GM11168 (cell line): Measurements from ENCODE around the gene TNNT1.

Experiments used
- in situ Hi-C: fragments of 300-500 bp; cut with MboI; formaldehyde crosslinking; loops from one replicate; pipeline ENCODE4 v1.12.0; 2022; ENCODE audit warnings: low sequenced_read_pairs; ENCODE audit not compliant: unreplicated experiment

The TNNT1 gene

DNA sequence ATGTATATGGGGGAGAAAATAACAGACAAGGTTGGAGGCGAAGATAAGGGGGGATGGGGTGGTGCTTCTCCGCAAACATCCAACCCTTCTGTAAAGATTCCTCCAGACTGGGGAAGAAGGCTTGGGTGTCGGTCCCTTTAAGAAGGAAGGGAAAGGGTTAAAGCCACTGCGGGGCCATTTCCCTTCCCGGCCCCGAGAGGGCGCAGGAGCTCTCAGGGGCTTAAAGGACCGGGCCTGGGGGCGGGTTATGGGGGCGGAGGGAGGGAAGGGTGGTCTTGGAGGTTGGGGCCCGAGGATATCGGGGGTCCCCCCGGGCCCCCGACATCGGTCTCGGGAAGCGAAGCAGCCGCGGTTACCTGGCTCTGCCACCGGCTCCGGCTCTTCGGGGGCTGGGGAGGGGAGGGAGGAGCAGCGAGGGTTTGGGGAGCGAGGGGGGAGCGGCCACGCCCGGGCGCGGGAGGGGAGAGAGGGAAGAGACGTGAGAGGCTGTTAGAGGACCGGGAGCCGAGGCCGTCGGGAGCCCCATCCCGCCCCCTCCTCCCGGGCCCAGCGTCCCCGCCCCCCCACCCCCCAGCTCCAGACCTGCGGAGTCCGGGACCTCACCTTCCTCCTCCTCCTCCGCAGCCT is 2.8 kb downstream of the TNNT1 start:
- in situ Hi-C loops: loop anchor here (25.0 kb wide), 1 partner anchor 266 kb away; the partner anchor contains the start of gene UBE2S

DNA sequence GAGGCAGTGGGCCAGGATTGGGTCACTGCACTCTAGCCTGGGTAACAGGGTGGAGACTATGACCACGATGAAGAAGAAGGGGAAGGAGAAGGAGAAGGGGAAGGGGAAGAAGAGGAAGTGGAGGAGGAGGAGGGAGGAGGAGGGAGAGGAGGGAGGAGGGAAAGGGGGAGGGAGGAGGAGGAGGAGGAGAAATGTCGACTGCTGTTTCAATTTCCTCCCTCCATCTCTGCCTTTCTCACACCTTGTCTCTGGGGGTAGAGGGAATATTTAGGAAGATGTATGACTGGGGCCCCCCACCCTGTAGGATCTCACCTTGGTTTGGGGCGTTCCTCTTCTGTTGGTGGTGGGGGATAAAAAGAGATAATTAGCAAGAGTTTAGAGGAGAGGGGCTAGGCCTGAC is 3.8 kb downstream of the TNNT1 start:
- in situ Hi-C loops: loop anchor here (25.0 kb wide), 1 partner anchor 267 kb away; the partner anchor contains the start of gene UBE2S

DNA sequence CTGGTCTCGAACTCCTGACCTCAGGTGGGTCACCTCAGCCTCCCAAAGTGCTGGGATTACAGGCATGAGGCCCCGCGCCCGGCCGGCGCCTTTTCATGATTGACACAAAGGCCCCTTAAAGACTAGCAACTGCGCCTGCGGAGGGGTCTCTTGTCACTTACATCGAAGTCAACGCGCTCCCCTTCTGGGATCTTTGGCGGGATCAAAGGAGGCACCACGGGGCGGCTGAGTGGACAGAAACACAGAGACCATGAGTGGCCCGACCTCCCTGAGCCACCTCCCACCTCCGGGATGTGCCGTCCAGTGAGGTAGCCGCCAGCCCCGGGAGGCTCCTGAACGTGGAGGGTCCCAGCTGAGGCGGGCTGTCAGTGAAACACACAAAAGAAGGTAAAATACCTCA is 7.3 kb downstream of the TNNT1 start:
- in situ Hi-C loops: loop anchor here (25.0 kb wide), 1 partner anchor 271 kb away; the partner anchor contains the start of gene UBE2S

DNA sequence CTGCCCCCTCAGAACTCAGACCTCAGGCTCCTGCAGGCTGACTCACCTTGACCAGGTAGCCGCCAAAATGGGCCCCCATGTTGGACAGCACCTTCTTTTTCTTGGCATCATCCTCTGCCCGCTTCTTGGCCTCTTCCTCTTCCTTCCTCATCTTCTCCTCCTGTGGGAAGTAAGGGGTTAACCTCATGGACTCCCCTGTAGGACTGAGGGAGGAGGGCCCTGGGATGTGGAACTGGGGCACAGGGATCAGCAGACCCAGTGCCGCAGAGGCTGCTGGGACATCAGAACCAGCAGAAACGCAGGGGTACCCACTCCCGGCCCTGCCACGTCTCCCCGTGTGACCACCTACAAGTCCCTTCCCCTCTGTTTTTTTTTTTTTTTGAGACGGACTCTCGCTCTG is 11.1 kb downstream of the TNNT1 start:
- in situ Hi-C loops: loop anchor here (25.0 kb wide), 1 partner anchor 274 kb away; the partner anchor contains the start of gene UBE2S

DNA sequence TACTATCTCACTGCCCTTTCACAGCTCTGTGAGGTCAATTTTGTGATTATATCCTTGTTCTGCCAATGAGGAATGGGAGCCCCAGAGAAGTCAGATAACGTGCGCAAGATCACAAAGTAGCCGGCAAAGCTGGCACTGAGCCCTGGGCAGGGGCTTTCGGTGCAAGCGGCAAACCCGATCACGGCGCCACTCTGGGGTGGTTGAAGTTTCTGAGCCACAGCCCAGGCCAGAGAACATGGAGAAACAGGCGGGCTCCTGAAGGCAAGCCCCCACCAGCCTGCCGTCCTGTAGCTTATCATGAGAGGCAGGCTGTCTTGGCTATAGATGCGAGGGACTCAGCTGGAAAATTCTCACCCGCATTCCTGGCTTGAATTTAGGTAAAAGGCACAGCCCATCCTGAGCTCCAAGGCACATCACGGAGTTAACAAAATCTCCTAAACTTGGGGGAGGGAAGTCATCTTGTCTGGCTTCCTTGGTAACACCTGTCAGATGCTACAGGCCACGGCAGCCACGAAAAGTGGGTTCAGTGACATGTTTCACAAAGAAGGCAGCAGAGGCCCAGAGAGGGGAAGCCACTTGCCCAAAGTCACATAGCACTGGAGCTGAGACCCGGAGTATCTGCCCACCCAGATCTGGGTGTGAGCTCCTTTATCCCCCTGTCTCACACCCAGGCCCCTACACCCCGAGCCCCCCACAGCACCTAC is 12.5 kb downstream of the TNNT1 start:
- in situ Hi-C loops: loop anchor here (25.0 kb wide), 1 partner anchor 276 kb away; the partner anchor contains the start of gene UBE2S

DNA sequence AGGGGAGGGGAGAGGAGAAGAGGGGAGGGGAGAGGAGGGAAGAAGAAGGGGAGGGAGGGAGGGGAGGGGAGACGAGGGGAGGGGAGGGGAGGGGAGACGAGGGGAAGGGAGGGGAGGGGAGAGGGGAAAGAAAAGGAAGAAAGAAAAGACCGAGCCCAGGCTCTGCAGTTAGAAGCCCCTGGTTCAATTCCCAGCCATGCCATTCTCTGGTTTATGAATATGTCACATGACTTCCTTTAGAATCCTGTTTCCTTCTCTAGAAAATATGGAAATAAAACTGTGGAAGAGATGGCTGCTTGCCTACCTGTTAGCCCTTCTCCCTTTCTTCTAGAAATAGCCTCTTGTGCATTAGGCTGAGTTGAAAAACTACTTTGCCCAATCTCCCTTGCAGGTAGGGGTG is 14.3 kb downstream of the TNNT1 start:
- in situ Hi-C loops: loop anchor here (25.0 kb wide), 1 partner anchor 278 kb away; the partner anchor contains the start of gene UBE2S

DNA sequence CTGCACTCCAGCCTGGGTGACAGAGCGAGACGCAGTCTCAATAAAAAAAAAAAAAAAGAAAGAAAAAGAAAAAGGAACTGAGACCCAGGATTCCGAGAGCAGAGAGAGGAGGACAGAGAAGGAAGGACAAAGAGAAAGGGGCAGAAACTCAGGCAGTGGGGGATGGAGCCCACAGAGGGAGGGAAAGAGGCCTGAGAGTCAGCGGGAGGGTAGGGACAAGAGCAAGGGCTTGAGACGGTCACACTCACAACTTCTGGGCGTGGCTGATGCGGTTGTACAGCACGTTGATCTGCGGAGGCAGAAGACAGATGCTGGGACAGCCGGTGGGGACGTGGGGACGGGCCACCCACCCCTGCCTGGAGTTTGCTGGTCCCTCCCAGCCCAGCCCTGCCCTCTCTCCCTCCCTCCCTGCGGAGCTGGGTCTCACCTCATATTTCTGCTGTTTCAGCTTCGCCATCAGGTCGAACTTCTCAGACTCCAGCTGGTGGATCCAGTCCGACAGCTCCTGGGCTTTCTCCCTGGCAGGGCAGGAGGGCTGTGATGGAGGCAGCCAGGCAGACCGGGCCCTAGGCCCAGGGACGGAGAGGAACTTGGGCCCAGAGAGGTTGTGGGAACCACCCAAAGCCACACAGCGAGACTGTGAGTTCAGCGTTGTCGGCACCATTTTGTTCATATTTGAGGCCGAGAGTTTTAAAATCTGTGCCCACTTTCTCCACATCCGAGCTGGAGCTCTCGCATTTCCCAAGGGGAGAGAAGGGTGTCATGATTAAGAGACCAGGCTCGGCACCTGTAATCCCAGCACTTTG is 15.2 kb downstream of the TNNT1 start:
- in situ Hi-C loops: loop anchor here (25.0 kb wide), 1 partner anchor 278 kb away; the partner anchor contains the start of gene UBE2S

DNA sequence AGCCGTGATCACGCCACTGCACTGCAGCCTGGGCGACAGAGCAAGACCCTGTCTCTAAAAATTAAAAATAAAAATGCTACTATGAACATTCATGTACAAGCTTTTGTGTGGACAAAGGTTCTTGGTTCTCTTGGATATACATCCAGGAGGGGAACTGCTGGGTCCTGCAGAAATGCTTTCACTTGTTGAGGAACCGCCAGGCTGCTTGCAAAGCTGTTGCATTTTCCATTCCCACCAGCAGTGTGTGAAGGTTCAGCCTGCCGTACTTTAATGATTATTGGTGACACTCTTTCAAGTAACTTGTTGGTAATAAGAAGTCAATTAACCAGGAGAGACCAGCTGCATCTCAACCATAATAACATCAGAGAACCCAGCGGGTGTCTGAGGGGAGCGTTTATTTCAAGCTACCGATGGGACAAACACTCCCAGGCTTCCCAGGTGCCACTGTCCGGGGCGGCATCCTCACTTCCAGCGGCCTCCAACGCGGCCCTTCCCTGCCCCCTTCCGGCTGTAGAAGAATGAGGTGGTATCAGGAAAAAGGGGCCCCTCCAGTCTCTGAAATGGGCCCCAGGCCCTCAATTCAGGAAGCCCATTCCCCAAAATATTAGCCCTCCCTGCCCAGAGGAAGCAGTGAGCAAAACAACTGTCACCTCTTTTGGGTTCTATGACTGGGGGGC is 16.4 kb downstream of the TNNT1 start:
- in situ Hi-C loops: loop anchor here (25.0 kb wide), 1 partner anchor 280 kb away; the partner anchor contains the start of gene UBE2S

DNA sequence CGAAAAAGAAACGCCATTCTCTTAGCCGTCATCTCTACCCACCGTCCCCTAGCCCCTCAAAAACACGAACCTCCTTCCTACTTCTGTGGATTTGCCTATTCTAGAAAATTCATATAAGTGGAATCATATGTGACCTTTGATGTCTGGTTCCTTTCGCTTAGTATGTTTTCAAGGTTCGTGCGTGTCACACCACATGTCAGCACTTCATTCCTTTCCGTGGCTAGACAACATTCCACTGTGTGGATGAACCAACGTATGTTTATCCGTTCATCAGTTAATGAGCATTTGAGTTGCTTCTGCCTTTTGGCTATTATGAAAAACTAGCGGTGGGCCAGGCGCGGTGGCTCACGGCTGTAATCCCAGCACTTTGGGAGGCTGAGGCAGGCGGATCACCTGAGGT is 17.6 kb downstream of the TNNT1 start:
- in situ Hi-C loops: loop anchor here (25.0 kb wide), 1 partner anchor 281 kb away; the partner anchor contains the start of gene UBE2S

DNA sequence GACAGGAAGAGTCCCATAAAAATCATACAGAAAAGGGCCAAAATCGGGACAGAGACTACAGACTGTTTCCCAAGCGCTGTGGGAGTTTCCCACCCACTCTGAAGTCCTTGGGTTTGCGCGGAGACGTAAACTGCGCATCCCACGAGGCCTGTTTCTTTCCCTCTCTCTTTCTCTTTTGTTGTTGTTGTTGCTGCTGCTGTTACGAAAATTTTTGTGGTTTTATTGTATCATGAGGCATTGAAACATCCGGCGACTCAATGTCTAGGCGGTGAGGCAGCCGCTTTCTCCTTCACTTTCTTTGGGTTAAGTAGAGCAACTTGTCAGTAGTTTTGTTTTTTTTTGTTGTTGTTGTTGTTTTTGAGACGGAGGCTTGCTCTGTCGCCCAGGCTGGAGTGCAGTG is 30.0 kb downstream of the TNNT1 start:
- in situ Hi-C loops: no loop called here

DNA sequence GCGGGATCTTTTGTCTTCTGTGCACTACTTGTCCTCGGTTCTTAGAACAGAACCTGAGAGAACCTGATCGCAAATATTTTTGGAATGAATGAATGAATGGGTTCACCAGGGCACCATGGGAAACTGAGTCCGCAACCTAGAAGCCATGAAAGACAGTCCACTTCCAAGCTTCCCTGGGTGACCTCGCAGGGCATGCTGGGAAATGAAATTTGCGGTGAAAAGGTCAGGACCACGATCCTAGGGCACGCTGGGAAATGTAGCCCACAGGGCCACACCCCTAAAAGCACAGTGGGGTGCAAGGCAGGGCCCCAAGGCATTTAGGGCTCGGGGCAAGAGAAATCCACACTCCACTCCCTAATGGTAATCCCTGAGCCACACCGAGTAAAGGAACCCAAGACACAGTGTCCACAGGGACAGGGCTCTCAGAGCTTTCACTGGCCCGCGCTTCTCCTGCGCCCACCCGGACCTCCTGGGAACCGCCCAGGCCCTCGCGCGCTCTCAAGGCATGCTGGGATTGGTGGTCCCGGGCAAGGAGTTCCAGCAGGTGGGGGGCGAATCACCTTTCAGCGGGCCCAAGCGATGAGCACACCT is 30.5 kb downstream of the TNNT1 start:
- in situ Hi-C loops: no loop called here

DNA sequence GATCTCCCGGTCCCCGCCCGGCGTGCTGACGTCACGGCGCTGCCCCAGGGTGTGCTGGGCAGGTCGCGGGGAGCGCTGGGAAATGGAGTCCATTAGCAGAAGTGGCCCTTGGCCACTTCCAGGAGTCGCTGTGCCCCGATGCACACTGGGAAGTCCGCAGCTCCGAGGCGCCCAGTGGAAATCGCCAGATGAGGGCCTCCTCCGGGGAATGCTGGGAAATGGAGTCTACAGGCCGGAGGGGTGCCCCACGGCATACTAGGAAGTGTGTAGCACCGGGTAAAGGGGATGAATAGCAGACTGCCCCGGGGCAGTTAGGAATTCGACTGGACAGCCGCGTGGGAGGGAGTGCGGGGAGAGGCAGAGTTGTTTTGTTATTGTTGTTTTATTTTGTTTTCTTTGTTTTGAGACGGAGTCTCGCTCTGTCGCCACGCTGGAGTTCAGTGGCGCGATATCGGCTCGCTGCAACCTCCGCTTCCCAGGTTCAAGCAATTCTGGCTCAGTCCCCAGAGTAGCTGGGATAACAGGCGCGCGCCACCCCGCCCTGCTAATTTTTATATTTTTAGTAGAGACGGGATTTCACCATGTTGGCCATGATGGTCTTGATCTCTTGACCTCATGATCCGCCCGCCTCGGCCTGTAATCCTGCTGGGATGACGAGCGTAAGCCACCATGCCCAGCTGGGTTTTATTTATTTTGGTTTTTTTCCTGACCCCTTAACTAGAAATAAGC is 31.2 kb downstream of the TNNT1 start:
- in situ Hi-C loops: no loop called here

DNA sequence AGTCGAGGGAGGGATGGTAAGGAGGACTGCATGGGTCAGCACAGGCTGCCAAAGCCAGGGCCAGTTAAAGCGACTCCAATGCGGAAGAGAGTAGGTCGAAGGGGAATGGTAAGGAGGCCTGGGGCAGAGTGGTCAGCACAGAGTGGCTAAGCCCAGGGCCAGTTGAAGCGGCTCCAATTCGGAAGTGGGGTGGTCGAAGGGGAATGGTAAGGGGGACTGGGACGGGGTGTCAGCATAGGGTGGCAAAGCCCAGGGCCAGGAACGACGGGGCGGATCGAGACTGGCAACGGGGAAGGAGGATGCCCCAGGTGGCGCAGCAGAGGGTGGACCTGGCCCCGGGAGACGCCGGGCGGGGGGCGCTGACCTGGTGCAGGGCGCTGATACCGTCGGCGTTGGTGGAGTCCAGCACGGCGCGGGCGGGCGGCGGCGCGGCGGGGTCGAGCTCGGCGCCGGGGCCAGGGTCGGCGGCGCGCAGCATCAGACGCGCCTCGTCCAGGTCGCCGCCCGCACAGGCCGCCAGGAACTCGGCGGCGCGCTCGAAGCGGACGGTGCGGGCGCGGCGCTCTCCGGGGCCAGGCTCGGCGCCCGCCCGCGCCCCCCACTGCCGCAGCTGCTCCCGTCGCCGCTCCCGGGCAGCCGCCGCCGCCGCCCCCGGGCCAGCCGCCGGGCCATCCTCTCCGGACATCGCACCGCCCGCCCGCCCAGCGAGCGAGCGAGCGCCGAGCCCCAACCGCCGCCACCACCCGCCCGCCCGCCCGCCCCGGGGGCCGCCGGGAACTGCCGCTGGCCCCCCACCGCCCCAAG is 31.9 kb downstream of the TNNT1 start, which contains the start of gene PPP1R12C:
TSS of gene PPP1R12C (minus strand) at position 779 of the 804 bp plus-strand sequence. CDS start at position 685, 94 bp downstream.
- in situ Hi-C loops: no loop called here

DNA sequence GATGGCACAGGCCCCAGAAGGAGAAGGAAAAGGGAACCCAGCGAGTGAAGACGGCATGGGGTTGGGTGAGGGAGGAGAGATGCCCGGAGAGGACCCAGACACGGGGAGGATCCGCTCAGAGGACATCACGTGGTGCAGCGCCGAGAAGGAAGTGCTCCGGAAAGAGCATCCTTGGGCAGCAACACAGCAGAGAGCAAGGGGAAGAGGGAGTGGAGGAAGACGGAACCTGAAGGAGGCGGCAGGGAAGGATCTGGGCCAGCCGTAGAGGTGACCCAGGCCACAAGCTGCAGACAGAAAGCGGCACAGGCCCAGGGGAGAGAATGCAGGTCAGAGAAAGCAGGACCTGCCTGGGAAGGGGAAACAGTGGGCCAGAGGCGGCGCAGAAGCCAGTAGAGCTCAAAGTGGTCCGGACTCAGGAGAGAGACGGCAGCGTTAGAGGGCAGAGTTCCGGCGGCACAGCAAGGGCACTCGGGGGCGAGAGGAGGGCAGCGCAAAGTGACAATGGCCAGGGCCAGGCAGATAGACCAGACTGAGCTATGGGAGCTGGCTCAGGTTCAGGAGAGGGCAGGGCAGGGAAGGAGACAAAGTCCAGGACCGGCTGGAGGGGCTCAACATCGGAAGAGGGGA is 32.7 kb downstream of the TNNT1 start:
- in situ Hi-C loops: no loop called here

DNA sequence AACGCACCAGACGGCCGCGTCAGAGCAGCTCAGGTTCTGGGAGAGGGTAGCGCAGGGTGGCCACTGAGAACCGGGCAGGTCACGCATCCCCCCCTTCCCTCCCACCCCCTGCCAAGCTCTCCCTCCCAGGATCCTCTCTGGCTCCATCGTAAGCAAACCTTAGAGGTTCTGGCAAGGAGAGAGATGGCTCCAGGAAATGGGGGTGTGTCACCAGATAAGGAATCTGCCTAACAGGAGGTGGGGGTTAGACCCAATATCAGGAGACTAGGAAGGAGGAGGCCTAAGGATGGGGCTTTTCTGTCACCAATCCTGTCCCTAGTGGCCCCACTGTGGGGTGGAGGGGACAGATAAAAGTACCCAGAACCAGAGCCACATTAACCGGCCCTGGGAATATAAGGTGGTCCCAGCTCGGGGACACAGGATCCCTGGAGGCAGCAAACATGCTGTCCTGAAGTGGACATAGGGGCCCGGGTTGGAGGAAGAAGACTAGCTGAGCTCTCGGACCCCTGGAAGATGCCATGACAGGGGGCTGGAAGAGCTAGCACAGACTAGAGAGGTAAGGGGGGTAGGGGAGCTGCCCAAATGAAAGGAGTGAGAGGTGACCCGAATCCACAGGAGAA is 33.5 kb downstream of the TNNT1 start:
- in situ Hi-C loops: no loop called here

DNA sequence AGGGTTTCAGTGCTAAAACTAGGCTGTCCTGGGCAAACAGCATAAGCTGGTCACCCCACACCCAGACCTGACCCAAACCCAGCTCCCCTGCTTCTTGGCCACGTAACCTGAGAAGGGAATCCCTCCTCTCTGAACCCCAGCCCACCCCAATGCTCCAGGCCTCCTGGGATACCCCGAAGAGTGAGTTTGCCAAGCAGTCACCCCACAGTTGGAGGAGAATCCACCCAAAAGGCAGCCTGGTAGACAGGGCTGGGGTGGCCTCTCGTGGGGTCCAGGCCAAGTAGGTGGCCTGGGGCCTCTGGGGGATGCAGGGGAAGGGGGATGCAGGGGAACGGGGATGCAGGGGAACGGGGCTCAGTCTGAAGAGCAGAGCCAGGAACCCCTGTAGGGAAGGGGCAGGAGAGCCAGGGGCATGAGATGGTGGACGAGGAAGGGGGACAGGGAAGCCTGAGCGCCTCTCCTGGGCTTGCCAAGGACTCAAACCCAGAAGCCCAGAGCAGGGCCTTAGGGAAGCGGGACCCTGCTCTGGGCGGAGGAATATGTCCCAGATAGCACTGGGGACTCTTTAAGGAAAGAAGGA is 34.4 kb downstream of the TNNT1 start:
- in situ Hi-C loops: no loop called here

DNA sequence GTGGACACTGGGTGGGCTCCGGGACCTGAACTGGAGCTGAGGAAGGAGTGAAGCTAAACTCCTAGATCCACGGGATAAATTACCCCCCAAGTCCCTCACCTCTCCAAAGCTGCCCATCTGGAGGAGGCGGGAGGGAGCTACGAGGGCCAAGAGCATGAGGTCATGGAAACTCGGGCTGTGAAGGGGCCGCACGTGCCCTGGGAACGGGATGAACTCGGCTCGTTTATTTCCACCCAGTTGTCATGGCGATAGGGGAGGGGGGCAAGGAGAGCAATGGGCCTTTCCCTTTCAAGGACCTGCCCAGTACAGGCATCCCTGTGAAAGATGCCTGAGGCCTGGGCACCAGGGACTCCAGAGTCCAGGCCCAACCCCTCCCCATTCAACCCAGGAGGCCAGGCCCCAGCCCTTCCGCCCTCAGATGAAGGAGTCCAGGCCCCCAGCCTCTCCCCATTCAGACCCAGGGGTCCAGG is 35.4 kb downstream of the TNNT1 start:
- in situ Hi-C loops: no loop called here
